ENCODE results near the gene BAG2.

The BAG2 gene

GRCh38 chr6:57147955-57148858, 23.9 kb upstream of the BAG2 start:
- DNase-seq (ENCODE audit: extremely low spot score) = no peak

GRCh38 chr6:57158658-57159057, 13.5 kb upstream of the BAG2 start:
- ChIA-PET POLR2A (no interaction called here), CTCF (interaction anchor here (0.6 kb wide), 2 partner anchors 103 to 869 kb away, joined by 3 to 5 read pairs; no protein-coding TSS in a partner anchor)
- TF ChIP-seq ARNT (IDR thresholded peaks at IDR 0.05) (no peak), BHLHE40 (IDR thresholded peaks at IDR 0.05; ENCODE audit: borderline replicate concordance) (no peak), ELF4 (IDR thresholded peaks at IDR 0.05) (no peak), HDGF (IDR thresholded peaks at IDR 0.05; ENCODE audit: borderline replicate concordance) (no peak), ZNF384 (IDR thresholded peaks at IDR 0.05) (no peak), LEF1 (IDR thresholded peaks at IDR 0.05; ENCODE audit: borderline replicate concordance) (no peak), SUZ12 (IDR thresholded peaks at IDR 0.05) (no peak)
- DNase-seq (ENCODE audit: extremely low spot score) = no peak

More at GRCh38 chr6:57147955-57148858, 23.9 kb upstream of the BAG2 start:
- CTCF ChIA-PET = no interaction called here
- TF ChIP-seq FOXA1 (IDR thresholded peaks at IDR 0.05) (no peak), CTBP1 (IDR thresholded peaks at IDR 0.05; ENCODE audit: borderline replicate concordance) (no peak), NFRKB (IDR thresholded peaks at IDR 0.05) (no peak), L3MBTL2 (conservative IDR thresholded peaks at IDR 0.05) (no peak), LEF1 (IDR thresholded peaks at IDR 0.05; ENCODE audit: borderline replicate concordance) (no peak), SUZ12 (IDR thresholded peaks at IDR 0.05) (no peak), TARDBP (IDR thresholded peaks at IDR 0.05) (no peak), BHLHE40 (IDR thresholded peaks at IDR 0.05; ENCODE audit: borderline replicate concordance) (no peak), FOXM1 (IDR thresholded peaks at IDR 0.05; ENCODE audit: borderline replicate concordance) (no peak), SP1 (IDR thresholded peaks at IDR 0.05) (no peak), ARNT (IDR thresholded peaks at IDR 0.05) (no peak), PKNOX1 (IDR thresholded peaks at IDR 0.05) (no peak), ELF4 (IDR thresholded peaks at IDR 0.05) (no peak), FOXK2 (IDR thresholded peaks at IDR 0.05) (no peak), HDGF (IDR thresholded peaks at IDR 0.05; ENCODE audit: borderline replicate concordance) (no peak)
- POLR2A ChIA-PET = no interaction called here

GRCh38 chr6:57159127-57159526, 13.0 kb upstream of the BAG2 start:
- ChIA-PET POLR2A (no interaction called here), CTCF (interaction anchor here (0.6 kb wide), 2 partner anchors 103 to 870 kb away, joined by 3 to 5 read pairs; no protein-coding TSS in a partner anchor)
- TF ChIP-seq ZNF384 (IDR thresholded peaks at IDR 0.05) (no peak), SP1 (IDR thresholded peaks at IDR 0.05) (no peak), FOXK2 (IDR thresholded peaks at IDR 0.05) (no peak), FOXM1 (IDR thresholded peaks at IDR 0.05; ENCODE audit: borderline replicate concordance) (no peak), ELF4 (IDR thresholded peaks at IDR 0.05) (no peak), SUZ12 (IDR thresholded peaks at IDR 0.05) (no peak), TARDBP (IDR thresholded peaks at IDR 0.05) (no peak), PKNOX1 (IDR thresholded peaks at IDR 0.05) (no peak), NFRKB (IDR thresholded peaks at IDR 0.05) (no peak), L3MBTL2 (conservative IDR thresholded peaks at IDR 0.05) (no peak), LEF1 (IDR thresholded peaks at IDR 0.05; ENCODE audit: borderline replicate concordance) (no peak), BHLHE40 (IDR thresholded peaks at IDR 0.05; ENCODE audit: borderline replicate concordance) (no peak), ARNT (IDR thresholded peaks at IDR 0.05) (no peak), HDGF (IDR thresholded peaks at IDR 0.05; ENCODE audit: borderline replicate concordance) (no peak), FOXA1 (IDR thresholded peaks at IDR 0.05) (no peak), CTBP1 (IDR thresholded peaks at IDR 0.05; ENCODE audit: borderline replicate concordance) (no peak)
- DNase-seq (ENCODE audit: extremely low spot score) = no peak

GRCh38 chr6:57162028-57162427, 10.1 kb upstream of the BAG2 start:
- ChIA-PET CTCF (no interaction called here), POLR2A (no interaction called here)
- DNase-seq (ENCODE audit: extremely low spot score) = no peak
- no peak for TF ChIP-seq HDGF (IDR thresholded peaks at IDR 0.05; ENCODE audit: borderline replicate concordance)
- no peak for TF ChIP-seq ARNT (IDR thresholded peaks at IDR 0.05)
- no peak for TF ChIP-seq CTBP1 (IDR thresholded peaks at IDR 0.05; ENCODE audit: borderline replicate concordance)
- no peak for TF ChIP-seq SUZ12 (IDR thresholded peaks at IDR 0.05)
- no peak for TF ChIP-seq PKNOX1 (IDR thresholded peaks at IDR 0.05)
- TF ChIP-seq NFRKB (IDR thresholded peaks at IDR 0.05) = no peak
- no peak for TF ChIP-seq TARDBP (IDR thresholded peaks at IDR 0.05)
- no peak for TF ChIP-seq LEF1 (IDR thresholded peaks at IDR 0.05; ENCODE audit: borderline replicate concordance)
- no peak for TF ChIP-seq BHLHE40 (IDR thresholded peaks at IDR 0.05; ENCODE audit: borderline replicate concordance)
- no peak for TF ChIP-seq L3MBTL2 (conservative IDR thresholded peaks at IDR 0.05)
- no peak for TF ChIP-seq FOXK2 (IDR thresholded peaks at IDR 0.05)

GRCh38 chr6:57162516-57162915, 9.6 kb upstream of the BAG2 start:
- TF ChIP-seq ELF4 (IDR thresholded peaks at IDR 0.05) (no peak), FOXM1 (IDR thresholded peaks at IDR 0.05; ENCODE audit: borderline replicate concordance) (no peak), ARNT (IDR thresholded peaks at IDR 0.05) (no peak)
- ChIA-PET POLR2A (no interaction called here), CTCF (no interaction called here)
- DNase-seq (ENCODE audit: extremely low spot score) = no peak

- no peak for TF ChIP-seq FOXK2 (IDR thresholded peaks at IDR 0.05)
- TF ChIP-seq HDGF (IDR thresholded peaks at IDR 0.05; ENCODE audit: borderline replicate concordance) = no peak
- TF ChIP-seq TARDBP (IDR thresholded peaks at IDR 0.05) = no peak
- ChIA-PET POLR2A (no interaction called here), CTCF (no interaction called here)
- no peak for DNase-seq (ENCODE audit: extremely low spot score)
Measured at GRCh38 chr6:57163956-57164355, 8.2 kb upstream of the BAG2 start.
